ENCODE results near the gene SPECC1L. TPM values are rescaled to one million over a fixed set of nuclear protein-coding genes. Genes with fewer than 3 reads are reported as not detected.

The SPECC1L gene
- total RNA-seq, 2 donors from 2014 or later = 61.9 to 69.1 TPM

DNA sequence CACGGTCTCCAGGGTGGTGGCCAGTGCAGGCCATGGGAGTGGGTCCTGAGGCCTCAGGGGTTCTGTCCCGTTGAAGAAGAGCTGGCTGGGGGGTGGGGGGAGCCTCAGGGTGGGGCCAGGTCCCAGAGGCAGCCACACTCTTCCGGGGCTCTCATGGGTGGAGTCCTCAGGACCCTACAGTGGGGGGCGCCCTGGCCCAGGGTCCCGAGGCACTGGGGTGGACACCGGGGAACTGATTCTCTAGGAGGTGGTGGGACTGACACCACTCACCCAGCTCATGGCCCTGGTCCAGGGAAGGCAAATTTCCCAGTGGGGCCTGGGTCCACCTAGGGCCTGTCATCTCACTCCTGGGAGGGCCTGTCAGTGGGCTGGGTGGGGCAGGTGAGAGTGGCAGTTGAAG lies 38.5 kb upstream of the SPECC1L start:
- Histone ChIP-seq H3K9ac (ENCODE audit: extremely low read depth, low read length, poor library complexity, severe bottlenecking) (no peak overlapping the region), H3K4me1 (ENCODE audit: control insufficient read depth, insufficient read depth, low read length) (no peaks in the 10 kb centered on the region), H3K4me3 (ENCODE audit: low read length) (no peak overlapping the region), H3K27ac (ENCODE audit: low read depth, low read length) (no peak overlapping the region), H3K27me3 (ENCODE audit: control insufficient read depth, insufficient read depth, low read length, poor library complexity, severe bottlenecking) (no peaks in the 10 kb centered on the region), H3K9me3 (ENCODE audit: control insufficient read depth, low read length) (no peaks in the 10 kb centered on the region), H3K36me3 (ENCODE audit: control insufficient read depth, insufficient read depth, low read length) (no peaks in the 10 kb centered on the region)
- peaks cover 3% of the 10 kb centered on the region for H3K4me1 Mint-ChIP-seq
- H3K9me3 Mint-ChIP-seq = peaks cover 6% of the 10 kb centered on the region
- no peak overlapping the region for H3K4me3 Mint-ChIP-seq
- H3K36me3 Mint-ChIP-seq (ENCODE audit: low read depth) = no peaks in the 10 kb centered on the region
- no peak for DNase-seq
- TF ChIP-seq, protein P1, sequence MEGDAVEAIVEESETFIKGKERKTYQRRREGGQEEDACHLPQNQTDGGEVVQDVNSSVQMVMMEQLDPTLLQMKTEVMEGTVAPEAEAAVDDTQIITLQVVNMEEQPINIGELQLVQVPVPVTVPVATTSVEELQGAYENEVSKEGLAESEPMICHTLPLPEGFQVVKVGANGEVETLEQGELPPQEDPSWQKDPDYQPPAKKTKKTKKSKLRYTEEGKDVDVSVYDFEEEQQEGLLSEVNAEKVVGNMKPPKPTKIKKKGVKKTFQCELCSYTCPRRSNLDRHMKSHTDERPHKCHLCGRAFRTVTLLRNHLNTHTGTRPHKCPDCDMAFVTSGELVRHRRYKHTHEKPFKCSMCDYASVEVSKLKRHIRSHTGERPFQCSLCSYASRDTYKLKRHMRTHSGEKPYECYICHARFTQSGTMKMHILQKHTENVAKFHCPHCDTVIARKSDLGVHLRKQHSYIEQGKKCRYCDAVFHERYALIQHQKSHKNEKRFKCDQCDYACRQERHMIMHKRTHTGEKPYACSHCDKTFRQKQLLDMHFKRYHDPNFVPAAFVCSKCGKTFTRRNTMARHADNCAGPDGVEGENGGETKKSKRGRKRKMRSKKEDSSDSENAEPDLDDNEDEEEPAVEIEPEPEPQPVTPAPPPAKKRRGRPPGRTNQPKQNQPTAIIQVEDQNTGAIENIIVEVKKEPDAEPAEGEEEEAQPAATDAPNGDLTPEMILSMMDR (conservative IDR thresholded peaks at IDR 0.05) = no peak
- WGBS, 2 experiments (ENCODE audit: insufficient coverage in 1 of 2, insufficient read length in 1 of 2) = 94 to 96% methylated on average over 3 to 6 of the region's 6 CpGs
- H3K27me3 Mint-ChIP-seq (ENCODE audit: insufficient read depth) = no peaks in the 10 kb centered on the region
- H3K27ac Mint-ChIP-seq = no peak overlapping the region

DNA sequence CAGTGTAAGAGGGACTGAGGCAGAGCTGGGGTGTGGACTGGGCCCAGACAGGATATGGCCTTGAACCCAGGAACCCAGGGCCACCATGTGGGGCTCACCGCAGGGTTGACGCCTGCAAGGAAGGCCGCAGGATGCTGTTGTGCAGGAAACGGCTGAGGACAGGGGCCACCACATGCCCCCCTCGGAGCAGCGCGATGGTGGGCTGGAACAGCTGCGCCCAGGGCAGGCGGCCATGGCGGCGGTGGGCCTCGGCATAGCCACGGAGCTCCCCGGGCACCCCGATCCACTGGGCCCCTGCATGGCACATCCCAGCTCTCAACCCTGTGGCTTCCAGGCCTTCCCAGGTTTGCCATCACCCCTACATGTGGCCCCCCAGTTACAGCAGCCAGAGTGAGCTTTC lies 37.9 kb upstream of the SPECC1L start:
- H3K9me3 Mint-ChIP-seq = peaks cover 5% of the 10 kb centered on the region
- Histone ChIP-seq H3K4me3 (ENCODE audit: low read length) (no peak overlapping the region), H3K27me3 (ENCODE audit: control insufficient read depth, insufficient read depth, low read length, poor library complexity, severe bottlenecking) (no peaks in the 10 kb centered on the region), H3K36me3 (ENCODE audit: control insufficient read depth, insufficient read depth, low read length) (no peaks in the 10 kb centered on the region), H3K9ac (ENCODE audit: extremely low read depth, low read length, poor library complexity, severe bottlenecking) (no peak overlapping the region), H3K9me3 (ENCODE audit: control insufficient read depth, low read length) (no peaks in the 10 kb centered on the region), H3K4me1 (ENCODE audit: control insufficient read depth, insufficient read depth, low read length) (no peaks in the 10 kb centered on the region), H3K27ac (ENCODE audit: low read depth, low read length) (no peak overlapping the region)
- no peak for DNase-seq
- TF ChIP-seq, protein P1 (conservative IDR thresholded peaks at IDR 0.05) = no peak
- H3K4me3 Mint-ChIP-seq = no peak overlapping the region
- WGBS, 2 experiments (ENCODE audit: insufficient coverage in 1 of 2, insufficient read length in 1 of 2) = 93 to 100% methylated on average over 7 to 15 of the region's 15 CpGs
- no peak overlapping the region for H3K27ac Mint-ChIP-seq
- H3K36me3 Mint-ChIP-seq (ENCODE audit: low read depth) = no peaks in the 10 kb centered on the region
- peaks cover 3% of the 10 kb centered on the region for H3K4me1 Mint-ChIP-seq
- H3K27me3 Mint-ChIP-seq (ENCODE audit: insufficient read depth) = no peaks in the 10 kb centered on the region

DNA sequence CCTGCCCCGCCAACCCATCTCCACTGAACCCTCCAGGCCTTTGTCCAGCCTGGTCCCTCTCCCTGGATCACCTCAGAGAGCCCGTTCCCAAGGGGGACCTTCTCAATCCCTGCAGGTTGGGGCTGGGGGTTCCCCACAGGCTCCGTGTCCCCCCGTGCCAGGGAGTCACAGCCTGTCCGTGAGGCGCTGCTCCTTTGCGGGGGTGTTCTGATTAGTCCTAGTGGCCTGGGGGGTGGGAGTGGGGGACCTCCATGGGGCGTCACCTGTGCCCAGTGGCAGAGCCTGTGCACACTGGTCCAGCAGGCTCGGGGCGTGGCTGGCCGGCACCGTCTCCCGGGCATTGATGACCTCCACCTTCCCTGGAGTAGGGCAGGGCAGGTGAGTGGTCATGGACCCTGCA lies 37.4 kb upstream of the SPECC1L start:
- Histone ChIP-seq H3K27ac (ENCODE audit: low read depth, low read length) (no peak overlapping the region), H3K9me3 (ENCODE audit: control insufficient read depth, low read length) (no peaks in the 10 kb centered on the region), H3K9ac (ENCODE audit: extremely low read depth, low read length, poor library complexity, severe bottlenecking) (no peak overlapping the region), H3K36me3 (ENCODE audit: control insufficient read depth, insufficient read depth, low read length) (no peaks in the 10 kb centered on the region), H3K4me3 (ENCODE audit: low read length) (no peak overlapping the region), H3K4me1 (ENCODE audit: control insufficient read depth, insufficient read depth, low read length) (no peaks in the 10 kb centered on the region), H3K27me3 (ENCODE audit: control insufficient read depth, insufficient read depth, low read length, poor library complexity, severe bottlenecking) (no peaks in the 10 kb centered on the region)
- Mint-ChIP-seq H3K27ac (no peak overlapping the region), H3K4me1 (peaks cover 3% of the 10 kb centered on the region), H3K36me3 (ENCODE audit: low read depth) (no peaks in the 10 kb centered on the region), H3K4me3 (no peak overlapping the region), H3K27me3 (ENCODE audit: insufficient read depth) (no peaks in the 10 kb centered on the region), H3K9me3 (peaks cover 2% of the 10 kb centered on the region)
- DNase-seq = no peak
- 78 to 91% methylated on average over 9 to 13 of the region's 13 CpGs for WGBS, 2 experiments (ENCODE audit: insufficient coverage in 1 of 2, insufficient read length in 1 of 2)
- TF ChIP-seq, protein P1 (conservative IDR thresholded peaks at IDR 0.05) = no peak
